Omental fat pad (tissue), 4 donors: ENCODE data around the gene SHTN1. TPM values are rescaled to one million over a fixed set of nuclear protein-coding genes. Genes with fewer than 3 reads are reported as not detected.

Experiments used
- ATAC-seq: fragments of 150-250 bp; one replicate; pipeline ENCODE4 v1.9.1; 2016; ENCODE audit warnings: mild to moderate bottlenecking, moderate library complexity; ENCODE audit not compliant: low FRiP score
- DNase-seq: peaks from one replicate; pipeline ENCODE4 v3.0.0-alpha.2; 2019; ENCODE audit warnings: low spot score
- CTCF ChIP-seq, 3 donors: fragments of 450-650 bp; IDR thresholded peaks; one replicate each; pipeline ENCODE4 v1.5.1; 2016 to 2017; ENCODE audit warnings: antibody characterized with exemption in 3 of 3, mild to moderate bottlenecking in 3 of 3, moderate library complexity in 2 of 3
- total RNA-seq, 4 donors: library from RNA; depleted of rRNA; stranded (reverse); fragments of >200 nt; gene quantifications; one replicate each; pipeline ENCODE4 v1.1.0, GENCODE V29; 2016

SHTN1 gene
- total RNA-seq, 4 donors from 2014 or later: 6.3 to 29.9 (median 13.9) TPM

GRCh38 chr10:116868198-116868676 lies 136.8 kb downstream of the SHTN1 start:
- ATAC-seq: no peak
- no peak for DNase-seq
- no peak for TF ChIP-seq CTCF (IDR thresholded peaks at IDR 0.05)

- no peak for ATAC-seq
- no peak for DNase-seq
- TF ChIP-seq CTCF (IDR thresholded peaks at IDR 0.05): no peak
Measured at GRCh38 chr10:116866987-116867595, 137.9 kb downstream of the SHTN1 start.

GRCh38 chr10:116866066-116866465 lies 138.9 kb downstream of the SHTN1 start:
- TF ChIP-seq CTCF (IDR thresholded peaks at IDR 0.05): no peak
- ATAC-seq: no peak
- no peak for DNase-seq

GRCh38 chr10:116864436-116864835 lies 140.6 kb downstream of the SHTN1 start:
- no peak for TF ChIP-seq CTCF (IDR thresholded peaks at IDR 0.05)
- no peak for ATAC-seq
- DNase-seq: no peak

GRCh38 chr10:116861796-116862195 lies 143.2 kb downstream of the SHTN1 start:
- TF ChIP-seq CTCF (IDR thresholded peaks at IDR 0.05): no peak
- ATAC-seq (no peak), DNase-seq (no peak)

- TF ChIP-seq CTCF (IDR thresholded peaks at IDR 0.05): no peak
- no peak for ATAC-seq
- no peak for DNase-seq
Measured at GRCh38 chr10:116857156-116857555, 147.8 kb downstream of the SHTN1 start.

GRCh38 chr10:116853701-116854100 lies 151.3 kb downstream of the SHTN1 start:
- no peak for ATAC-seq
- TF ChIP-seq CTCF (IDR thresholded peaks at IDR 0.05): no peak
- no peak for DNase-seq
